Measurements from ENCODE around the gene PARD3B. TPM values are rescaled to one million over a fixed set of nuclear protein-coding genes. Genes with fewer than 3 reads are reported as not detected.

The PARD3B gene
- total and polyA plus RNA-seq, 12 donors: 0.46 to 12.4 (median 8.3) TPM

- Histone ChIP-seq H3K27me3 (no peaks in the 10 kb centered on the region), H3K27ac (no peak overlapping the region), H3K4me1 (no peaks in the 10 kb centered on the region), H3K9me3 (peaks cover 0 to 16% (median 0%) of the 10 kb centered on the region in 11 donors), H3K4me3 (no peak overlapping the region), H3K36me3 (no peaks in the 10 kb centered on the region)
- WGBS, 2 donors: 94 to 100% methylated on average over 1 of the region's 1 CpG
- TF ChIP-seq CTCF (IDR thresholded peaks at IDR 0.05): no peak
- DNase-seq (no peak), ATAC-seq (no peak)
- intact Hi-C loops (cut with DNase I): no loop called here
Observed at GRCh38 chr2:204900910-204901309, 355.6 kb downstream of the PARD3B start.

DNA sequence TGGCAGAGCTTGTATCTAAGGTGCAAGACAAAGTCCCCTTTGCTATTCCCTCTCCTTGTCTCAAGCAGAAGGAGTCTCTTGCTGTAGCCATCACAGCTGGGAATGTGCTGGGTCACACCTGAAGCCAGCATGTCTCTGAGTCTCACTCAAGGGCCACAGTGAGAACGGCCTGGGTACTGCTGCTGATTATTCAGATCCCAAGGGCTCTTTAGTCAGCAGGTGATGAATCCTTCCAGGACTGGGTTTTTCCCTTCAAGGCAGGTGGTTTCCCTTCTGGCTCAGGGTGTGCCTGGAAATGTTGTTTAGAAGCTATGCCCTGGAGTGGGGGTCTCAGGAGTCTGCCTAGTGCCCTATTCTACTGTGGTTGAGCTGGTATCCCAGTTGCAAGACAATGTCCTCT, 356.3 kb downstream of the PARD3B start:
- no peak for TF ChIP-seq CTCF (IDR thresholded peaks at IDR 0.05)
- intact Hi-C loops (cut with DNase I): no loop called here
- WGBS, 2 donors: 46 to 100% methylated on average over 1 of the region's 1 CpG
- no peaks in the 10 kb centered on the region for H3K4me1 ChIP-seq
- no peaks in the 10 kb centered on the region for H3K36me3 ChIP-seq
- no peak overlapping the region for H3K27ac ChIP-seq
- no peak overlapping the region for H3K4me3 ChIP-seq
- DNase-seq: no peak
- no peak for ATAC-seq
- H3K27me3 ChIP-seq: no peaks in the 10 kb centered on the region
- peaks cover 0 to 16% (median 0%) of the 10 kb centered on the region in 11 donors for H3K9me3 ChIP-seq

DNA sequence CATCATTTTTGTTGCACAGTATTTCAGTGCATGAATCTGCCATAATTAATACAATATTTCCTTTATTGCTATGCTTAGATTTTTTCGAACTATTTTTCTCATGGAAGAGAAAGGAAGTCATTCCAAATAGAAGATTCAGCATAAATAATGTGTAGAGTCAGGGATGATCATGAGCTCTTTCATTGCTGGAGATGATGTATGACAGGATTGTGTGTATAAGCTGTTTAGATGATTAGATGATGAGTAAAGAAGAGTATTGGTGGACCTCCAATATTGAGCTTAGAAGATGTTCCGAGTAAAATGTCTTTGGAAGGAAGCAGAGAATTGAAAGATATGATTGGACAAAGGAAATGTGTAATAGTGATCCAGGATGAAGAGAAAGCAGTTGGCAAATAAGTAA, 364.5 kb downstream of the PARD3B start:
- intact Hi-C loops (cut with DNase I): no loop called here
- whole genome bisulfite sequencing, 2 donors: 92 to 97% methylated on average over 2 of the region's 2 CpGs
- Histone ChIP-seq H3K36me3 (no peaks in the 10 kb centered on the region), H3K27me3 (no peaks in the 10 kb centered on the region), H3K27ac (no peak overlapping the region), H3K4me3 (no peak overlapping the region), H3K9me3 (no peaks in the 10 kb centered on the region), H3K4me1 (no peaks in the 10 kb centered on the region)
- ATAC-seq (no peak), DNase-seq (no peak)
- no peak for TF ChIP-seq CTCF (IDR thresholded peaks at IDR 0.05)

GRCh38 chr2:204913312-204913711, 368.0 kb downstream of the PARD3B start:
- no peak overlapping the region for H3K4me3 ChIP-seq
- H3K9me3 ChIP-seq: no peaks in the 10 kb centered on the region
- intact Hi-C loops (cut with DNase I): no loop called here
- ATAC-seq (no peak), DNase-seq (no peak)
- WGBS, 2 donors: 87% methylated on average over 3 of the region's 3 CpGs
- H3K27ac ChIP-seq: no peak overlapping the region
- TF ChIP-seq CTCF (IDR thresholded peaks at IDR 0.05): no peak
- H3K36me3 ChIP-seq: no peaks in the 10 kb centered on the region
- H3K4me1 ChIP-seq: no peaks in the 10 kb centered on the region
- no peaks in the 10 kb centered on the region for H3K27me3 ChIP-seq

Measured in heart right ventricle (tissue), 16 donors.